Activated T-helper 1 cell treated with anti-CD3 and anti-CD28 coated beads, Interleukin-2, amount 50 U/mL, for 16 hours (primary cell): ENCODE data around the gene SUZ12.
A peak's percentile ranks its signal among the peaks of the same experiment; 100 is the strongest.
"Not testable (repeated sequence)": the region's sequence is repeated elsewhere in the genome, so short reads cannot be mapped to it uniquely, and the experiment has no call there.

Experiments
- DNase-seq, 2 donors: peaks; one replicate each; pipeline ENCODE4 v3.0.0-alpha.2; 2020; ENCODE audit warnings: low read depth in 1 of 2, low spot score in 1 of 2

The SUZ12 gene

GRCh38 chr17:31942396-31942795 lies 5.6 kb downstream of the SUZ12 start:
- not testable (repeated sequence) for DNase-seq

DNA sequence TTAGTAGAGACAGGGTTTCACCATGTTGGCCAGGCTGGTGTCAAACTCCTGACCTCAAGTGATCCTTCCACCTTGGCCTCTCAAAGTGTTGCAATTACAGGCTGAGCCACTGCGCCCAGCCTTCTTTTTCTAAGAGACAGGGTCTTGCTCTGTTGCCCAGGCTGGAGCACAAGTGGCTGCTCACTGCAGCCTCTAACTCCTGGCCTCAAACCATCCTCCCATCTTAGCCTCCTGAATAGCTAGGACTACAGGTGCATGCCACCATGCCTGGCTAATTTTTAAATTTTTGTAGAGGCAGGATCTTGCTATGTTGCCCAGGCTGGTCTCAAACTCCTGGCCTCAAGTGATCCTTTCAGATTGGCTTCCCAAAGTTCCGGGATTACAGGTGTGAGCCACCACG lies 15.1 kb downstream of the SUZ12 start:
- not testable (repeated sequence) for DNase-seq

GRCh38 chr17:31964131-31964530 lies 27.3 kb downstream of the SUZ12 start:
- not testable (repeated sequence) for DNase-seq

- no peak for DNase-seq
Observed at GRCh38 chr17:31967648-31968047, 30.8 kb downstream of the SUZ12 start.

DNA sequence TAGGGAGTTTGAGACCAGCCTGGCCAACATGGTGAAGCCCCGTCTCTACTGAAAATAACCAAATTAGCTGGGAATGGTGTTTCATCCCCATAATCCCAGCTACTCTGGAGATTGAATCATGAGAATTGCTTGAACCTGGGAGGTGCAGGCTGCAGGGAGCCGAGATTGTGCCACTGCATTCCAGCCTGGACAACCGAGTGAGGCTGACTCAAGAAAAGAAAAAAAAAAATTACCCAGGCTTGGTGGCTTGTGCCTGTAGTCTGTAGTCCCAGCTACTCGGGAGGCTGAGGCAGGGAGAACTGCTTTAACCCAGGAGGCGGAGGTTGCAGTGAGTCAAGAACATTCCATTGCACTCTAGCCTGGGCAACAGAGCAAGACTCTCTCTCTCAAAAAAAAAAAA lies 33.6 kb downstream of the SUZ12 start:
- not testable (repeated sequence) for DNase-seq

- DNase-seq = not testable (repeated sequence)
Observed at GRCh38 chr17:31974269-31975071, 37.7 kb downstream of the SUZ12 start.

- DNase-seq = not testable (repeated sequence)
Observed at GRCh38 chr17:31975391-31975790, 38.6 kb downstream of the SUZ12 start.

DNA sequence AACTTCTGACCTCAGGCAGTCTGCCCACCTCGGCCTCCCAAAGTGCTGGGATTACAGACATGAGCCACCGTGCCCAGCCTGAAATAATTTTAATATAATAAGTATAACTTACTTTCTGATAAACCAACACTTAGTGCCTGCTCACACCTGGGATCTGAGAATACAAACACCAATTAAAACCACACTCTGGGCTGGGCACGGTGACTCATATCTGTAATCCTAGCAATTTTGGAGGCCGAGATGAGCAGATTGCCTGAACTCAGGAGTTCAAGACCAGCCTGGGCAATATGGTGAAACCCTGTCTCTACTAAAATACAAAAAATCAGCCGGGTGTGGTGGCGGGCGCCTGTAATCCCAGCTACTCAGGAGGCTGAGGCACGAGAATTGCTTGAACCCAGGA lies 55.0 kb downstream of the SUZ12 start:
- DNase-seq = not testable (repeated sequence)

GRCh38 chr17:31997005-31997404 lies 60.2 kb downstream of the SUZ12 start:
- DNase-seq = no peak

- DNase-seq = peak; percentile 83 to 84
Observed at GRCh38 chr17:32006957-32007462, 70.2 kb downstream of the SUZ12 start, which contains the start of gene LRRC37B. Gene LRRC37B (plus strand): TSS chr17:32007383. CDS start chr17:32021393, 14,010 bp downstream.

- DNase-seq = peak in 1 of 2 donors; percentile 11
Observed at GRCh38 chr17:32007463-32008298, 70.9 kb downstream of the SUZ12 start.

- DNase-seq = no peak
Observed at GRCh38 chr17:32009262-32009542, 72.4 kb downstream of the SUZ12 start.

GRCh38 chr17:32010114-32010513 lies 73.3 kb downstream of the SUZ12 start:
- no peak for DNase-seq

DNA sequence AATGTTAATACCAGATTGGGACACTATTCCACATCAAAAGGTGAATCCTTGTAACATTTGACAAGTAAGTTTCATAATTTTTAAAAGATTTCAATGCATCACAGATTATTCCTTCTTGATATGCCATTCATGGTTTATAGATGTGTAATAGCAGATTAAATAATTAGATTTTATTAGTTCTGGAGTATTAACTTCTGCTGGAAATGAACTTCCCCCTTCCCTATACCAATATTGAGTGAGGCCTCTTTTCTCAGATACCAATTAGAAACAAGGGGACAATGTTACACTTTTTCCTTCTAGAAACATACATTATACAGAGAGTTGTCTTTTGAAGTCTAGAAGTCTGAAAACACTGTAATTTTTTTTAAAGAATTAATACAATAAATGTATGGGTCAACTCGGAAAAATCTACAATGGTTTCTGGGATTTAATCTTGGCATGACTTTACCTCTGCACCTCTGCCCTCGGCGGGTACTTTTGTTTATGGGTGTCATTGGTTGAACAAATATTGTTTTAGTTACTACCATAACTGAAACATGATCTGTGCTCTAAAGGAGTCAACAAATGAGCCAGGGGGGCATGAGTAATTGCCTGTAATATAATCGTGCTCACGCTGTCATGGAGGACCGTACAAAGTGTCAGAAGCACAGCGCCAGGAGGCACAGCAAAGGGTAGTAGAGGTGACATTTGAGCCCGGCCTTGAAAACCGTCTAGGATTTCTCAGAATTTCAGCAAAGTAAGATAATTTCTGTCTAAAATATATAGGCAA lies 78.6 kb downstream of the SUZ12 start:
- DNase-seq = no peak

DNA sequence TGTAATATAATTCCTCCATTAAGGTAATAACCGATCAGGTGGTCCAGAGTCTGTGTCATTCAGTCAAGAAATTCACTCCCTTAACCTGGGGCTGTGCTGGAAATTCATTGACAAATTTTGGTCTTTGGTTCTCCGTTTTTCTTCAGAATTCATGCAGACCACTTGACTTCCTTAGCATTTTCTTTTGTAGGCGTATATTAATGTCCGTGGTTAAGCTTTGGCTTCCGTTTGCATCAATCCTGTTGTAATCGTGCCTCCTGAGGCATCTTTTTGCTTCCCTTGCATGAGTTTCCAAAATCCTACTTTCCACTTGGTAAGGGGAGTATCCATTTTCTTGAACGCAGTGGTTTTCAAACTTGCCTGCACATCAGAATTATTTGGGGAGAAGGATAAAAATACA lies 79.4 kb downstream of the SUZ12 start:
- DNase-seq = no peak

DNA sequence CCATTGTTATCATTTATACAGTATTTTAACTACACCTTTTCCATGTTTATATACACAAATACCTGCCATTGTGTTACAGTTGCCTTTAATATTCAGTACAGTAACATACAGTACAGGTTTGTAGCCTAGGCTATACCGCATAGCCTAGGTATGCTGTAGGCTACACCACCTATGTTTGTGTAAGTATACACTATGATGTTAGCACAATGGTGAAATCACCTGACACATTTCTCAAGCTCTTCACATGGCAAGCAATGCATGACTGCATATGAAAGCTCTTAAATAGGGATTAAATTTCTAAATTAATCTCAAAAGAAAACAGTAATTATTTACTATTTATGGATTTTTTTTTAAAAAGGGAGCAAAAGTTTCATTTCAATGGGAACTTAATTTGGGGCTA lies 82.4 kb downstream of the SUZ12 start:
- no peak for DNase-seq

DNA sequence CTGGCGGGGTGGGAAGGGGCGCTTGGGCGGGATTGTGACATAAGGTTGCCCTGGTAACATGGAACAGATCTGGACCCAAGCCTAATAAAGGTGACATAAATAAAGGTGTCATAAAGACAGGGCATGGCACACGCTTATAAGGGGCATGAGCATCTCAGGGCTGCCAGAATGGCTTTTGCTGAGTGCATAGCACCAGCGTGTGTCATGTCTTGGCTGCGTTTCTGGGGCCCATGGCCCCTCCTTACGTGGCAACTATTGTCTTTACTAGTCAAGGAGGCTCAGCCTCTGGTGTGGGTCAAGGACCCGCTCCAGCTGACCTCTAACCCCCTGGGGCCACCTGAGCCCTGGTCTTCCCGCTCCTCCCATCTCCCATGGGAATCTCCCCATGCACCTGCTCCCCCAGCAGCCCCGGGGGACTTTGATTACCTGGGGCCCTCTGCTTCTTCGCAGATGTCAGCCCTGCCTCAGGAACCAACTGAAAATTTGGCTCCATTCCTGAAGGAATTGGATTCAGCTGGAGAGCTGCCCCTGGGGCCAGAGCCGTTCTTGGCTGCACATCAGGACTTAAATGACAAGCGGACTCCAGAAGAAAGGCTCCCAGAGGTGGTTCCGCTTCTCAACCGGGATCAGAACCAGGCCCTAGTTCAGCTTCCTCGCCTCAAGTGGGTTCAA lies 84.3 kb downstream of the SUZ12 start:
- no peak for DNase-seq

- no peak for DNase-seq
Observed at GRCh38 chr17:32021615-32021955, 84.8 kb downstream of the SUZ12 start.

DNA sequence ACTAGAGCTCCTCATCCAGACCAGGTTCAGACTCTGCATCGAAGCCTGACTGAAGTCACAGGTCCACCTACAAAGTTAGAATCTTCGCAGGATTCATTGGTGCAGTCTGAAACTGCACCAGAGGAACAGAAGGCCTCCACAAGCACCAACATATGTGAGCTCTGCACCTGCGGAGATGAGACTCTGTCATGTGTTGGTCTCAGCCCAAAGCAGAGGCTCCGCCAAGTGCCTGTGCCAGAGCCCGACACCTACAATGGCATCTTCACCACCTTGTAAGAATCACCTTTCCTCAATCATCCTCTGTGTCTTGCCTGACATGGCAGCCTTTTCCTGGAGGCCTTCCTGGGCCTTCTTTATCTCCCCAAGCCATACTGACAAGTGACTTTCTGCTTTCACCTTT lies 85.7 kb downstream of the SUZ12 start:
- DNase-seq = not testable (repeated sequence)

- not testable (repeated sequence) for DNase-seq
Observed at GRCh38 chr17:32027271-32027670, 90.5 kb downstream of the SUZ12 start.

GRCh38 chr17:32033223-32033622 lies 96.4 kb downstream of the SUZ12 start:
- DNase-seq = no peak
